SIG-M5 treated with dmso at 0.1 percent for 504 hours (cell line): ENCODE measurements around the gene ENOX2.

Experiments used
- DNase-seq: peaks from one replicate; lab custom pipeline; 2025; ENCODE audit not compliant: unreplicated experiment; lab: John Stamatoyannopoulos, UW

Gene ENOX2

GRCh38 chrX:130884627-130885026, 18.4 kb downstream of the ENOX2 start:
- DNase-seq = no peak

GRCh38 chrX:130879869-130880268, 23.1 kb downstream of the ENOX2 start:
- no peak for DNase-seq

- DNase-seq = no peak
These were observed 24.4 kb downstream of the ENOX2 start for GRCh38 chrX:130878350-130879341.

DNA sequence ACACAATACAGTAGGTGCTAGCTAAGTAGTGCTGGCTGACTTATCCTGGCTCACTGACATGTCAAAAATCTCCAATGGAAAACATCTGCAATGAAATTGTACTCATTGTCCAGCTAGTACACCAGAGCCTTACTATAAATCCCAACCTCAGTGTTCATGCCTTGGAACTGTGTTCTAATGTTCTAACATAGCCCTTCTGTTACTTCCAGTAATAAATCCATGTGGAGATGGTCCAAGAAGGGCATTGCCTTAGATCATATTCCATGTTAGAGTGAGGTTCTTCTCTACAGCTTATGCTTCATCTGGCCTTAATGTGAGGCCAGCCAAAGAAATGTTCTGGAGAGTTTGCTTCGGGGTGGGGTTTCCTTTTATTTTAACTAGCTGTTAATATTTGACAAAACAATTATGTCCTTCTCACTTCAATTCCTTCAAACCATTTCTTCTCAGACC, 25.1 kb downstream of the ENOX2 start:
- DNase-seq = no peak

DNA sequence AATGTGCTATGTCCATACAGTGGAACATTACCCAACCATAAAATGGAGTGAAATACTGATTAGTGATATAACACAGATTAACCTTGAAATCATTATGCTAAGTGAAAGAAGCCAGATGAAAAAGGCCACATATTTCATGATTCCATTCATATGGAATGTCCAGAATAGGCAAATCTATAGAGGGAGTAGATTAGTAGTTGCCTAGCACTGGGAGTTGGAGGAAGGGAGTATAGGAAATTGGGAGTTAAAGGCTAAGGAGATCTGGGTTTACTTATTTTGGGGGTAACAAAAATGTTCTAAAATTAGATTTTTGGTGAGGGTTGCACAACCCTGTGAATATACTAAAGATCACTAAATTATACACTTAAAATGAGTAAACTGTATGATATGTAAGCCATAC, 26.8 kb downstream of the ENOX2 start:
- DNase-seq = no peak

DNA sequence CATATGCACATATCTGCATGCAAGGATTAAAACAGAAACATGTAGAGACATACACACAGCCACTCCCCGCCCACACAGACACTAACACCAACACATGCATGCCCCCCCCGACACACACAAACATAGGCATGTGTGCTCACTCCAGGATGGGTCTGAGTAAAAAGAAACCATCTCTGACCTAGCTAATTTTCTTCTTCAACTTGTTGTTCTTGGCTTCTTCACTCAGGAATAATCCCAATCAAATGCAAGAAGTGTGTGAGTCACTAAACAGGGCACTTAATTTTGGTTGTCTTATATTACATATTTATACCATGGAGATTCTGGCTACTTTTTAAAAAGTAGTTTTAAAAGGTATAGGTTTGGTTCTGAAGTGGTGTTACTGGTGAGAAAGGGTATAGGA, 28.3 kb downstream of the ENOX2 start:
- no peak for DNase-seq

- no peak for DNase-seq
These were observed 33.8 kb downstream of the ENOX2 start for GRCh38 chrX:130869239-130869638.

DNA sequence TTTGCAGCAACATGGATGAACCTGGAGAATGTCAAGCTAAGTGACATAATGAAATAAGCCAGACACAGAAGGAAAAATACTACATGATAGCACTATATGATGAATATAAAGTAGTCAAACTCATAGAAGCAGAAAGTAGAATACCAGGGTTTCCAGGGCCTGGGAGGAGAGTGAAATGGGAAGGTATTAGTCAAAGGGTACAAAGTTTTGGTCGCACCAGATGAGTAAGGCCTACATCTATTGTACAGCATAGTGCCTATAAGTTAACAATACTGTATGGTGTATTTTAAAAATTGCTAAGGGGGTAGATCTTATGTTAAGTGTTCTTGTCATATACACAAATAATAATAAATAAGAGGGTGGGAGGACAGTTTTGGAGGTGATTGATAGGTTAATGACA, 41.5 kb downstream of the ENOX2 start:
- no peak for DNase-seq

- no peak for DNase-seq
These were observed 45.8 kb downstream of the ENOX2 start for GRCh38 chrX:130857207-130857606.

DNA sequence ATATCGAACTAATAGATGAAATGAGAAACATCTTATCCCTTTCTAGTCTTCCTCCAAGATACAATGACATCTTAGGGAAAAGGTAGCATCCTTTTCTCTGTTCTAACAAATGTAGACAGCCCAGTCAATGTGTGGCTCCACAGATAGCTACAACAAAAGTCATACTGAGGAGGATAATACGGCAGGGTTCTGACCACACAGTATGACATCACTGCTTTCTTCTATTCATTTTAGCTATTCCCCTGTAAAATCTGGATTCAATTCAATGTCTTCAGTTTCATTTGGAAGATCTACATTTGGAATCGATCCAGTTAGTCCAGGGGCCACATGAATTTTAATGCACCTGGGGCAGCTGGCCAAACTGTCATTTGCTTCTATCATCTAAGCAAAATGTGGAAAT, 51.4 kb downstream of the ENOX2 start:
- no peak for DNase-seq

- no peak for DNase-seq
These were observed 54.2 kb downstream of the ENOX2 start for GRCh38 chrX:130848763-130849162.

GRCh38 chrX:130846746-130847145, 56.3 kb downstream of the ENOX2 start:
- DNase-seq = no peak

GRCh38 chrX:130841776-130842175, 61.2 kb downstream of the ENOX2 start:
- DNase-seq = no peak

GRCh38 chrX:130840345-130840744, 62.7 kb downstream of the ENOX2 start:
- no peak for DNase-seq

DNA sequence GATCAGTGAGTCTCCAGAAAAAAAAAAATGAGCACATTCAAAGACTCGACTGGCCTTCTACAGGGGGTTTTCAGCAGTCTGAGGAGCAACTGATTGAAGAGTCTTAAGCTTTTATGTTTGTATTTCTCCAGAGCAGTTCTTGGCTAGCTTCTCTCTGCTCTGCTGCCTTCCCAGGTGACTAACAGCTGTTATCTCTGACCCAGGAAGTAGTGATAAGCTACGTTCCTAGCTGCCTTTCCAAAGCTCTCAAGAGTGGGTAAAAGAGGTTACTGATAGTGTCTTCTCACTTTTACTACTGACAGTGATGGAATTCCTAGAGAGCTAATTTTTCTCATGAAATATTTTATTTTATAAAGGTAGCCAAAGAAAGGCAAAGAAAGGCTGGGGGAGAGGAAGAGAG, 66.6 kb downstream of the ENOX2 start:
- no peak for DNase-seq

DNA sequence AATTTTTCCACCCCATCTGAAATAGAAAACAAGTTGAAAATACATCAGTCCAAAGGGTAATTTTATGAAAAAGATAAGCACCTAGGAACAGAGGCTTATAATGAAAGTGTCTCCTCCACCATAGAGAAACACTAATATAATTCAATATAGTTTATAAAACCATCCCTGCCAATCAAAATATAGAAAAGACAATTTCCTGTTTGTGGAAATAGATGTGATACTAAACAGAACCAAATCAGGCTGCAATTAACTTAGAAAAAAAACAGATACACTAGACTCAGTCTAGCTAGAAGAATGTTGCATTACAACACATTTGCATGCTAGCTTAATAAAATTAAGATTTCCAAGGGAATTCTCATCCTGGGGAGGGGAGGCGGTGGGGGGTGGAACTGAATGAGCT, 68.2 kb downstream of the ENOX2 start:
- no peak for DNase-seq

DNA sequence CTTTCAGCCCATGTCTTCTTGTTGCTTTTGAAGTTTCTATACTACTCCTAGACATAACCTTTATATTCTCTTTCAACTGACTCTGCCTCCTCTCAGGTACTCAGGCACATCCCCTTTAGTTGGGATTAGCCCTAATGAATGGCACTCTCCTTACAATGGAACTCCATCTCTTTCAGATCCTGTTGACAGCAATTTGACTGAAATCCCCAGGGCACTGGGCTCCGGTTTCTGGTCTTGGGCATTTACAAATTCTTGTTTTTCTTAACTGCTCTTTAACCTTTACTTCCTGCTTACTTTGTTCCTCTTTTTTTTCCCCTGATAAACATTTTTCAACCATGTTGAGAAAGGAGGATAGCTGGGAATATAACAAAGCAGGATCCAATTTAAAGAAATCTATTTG, 68.9 kb downstream of the ENOX2 start:
- peak; percentile 7 for DNase-seq

DNA sequence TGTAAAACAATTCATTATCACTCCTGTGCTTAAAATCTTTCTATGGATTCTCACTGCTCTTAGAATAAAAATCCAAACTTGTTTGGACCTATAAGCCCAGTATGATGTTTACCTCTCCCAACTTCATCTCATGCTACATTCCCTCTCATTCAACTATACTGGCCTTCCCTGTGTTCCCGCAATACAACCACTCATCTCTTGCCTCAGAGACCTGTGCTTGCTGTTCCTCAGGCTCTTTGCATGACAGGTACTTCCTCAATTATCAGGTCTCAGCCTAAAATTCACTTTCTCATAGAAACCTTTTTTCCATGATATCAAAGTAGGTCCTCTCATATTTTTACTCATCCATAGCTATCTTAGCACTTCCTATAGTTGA, 71.7 kb downstream of the ENOX2 start:
- no peak for DNase-seq

DNA sequence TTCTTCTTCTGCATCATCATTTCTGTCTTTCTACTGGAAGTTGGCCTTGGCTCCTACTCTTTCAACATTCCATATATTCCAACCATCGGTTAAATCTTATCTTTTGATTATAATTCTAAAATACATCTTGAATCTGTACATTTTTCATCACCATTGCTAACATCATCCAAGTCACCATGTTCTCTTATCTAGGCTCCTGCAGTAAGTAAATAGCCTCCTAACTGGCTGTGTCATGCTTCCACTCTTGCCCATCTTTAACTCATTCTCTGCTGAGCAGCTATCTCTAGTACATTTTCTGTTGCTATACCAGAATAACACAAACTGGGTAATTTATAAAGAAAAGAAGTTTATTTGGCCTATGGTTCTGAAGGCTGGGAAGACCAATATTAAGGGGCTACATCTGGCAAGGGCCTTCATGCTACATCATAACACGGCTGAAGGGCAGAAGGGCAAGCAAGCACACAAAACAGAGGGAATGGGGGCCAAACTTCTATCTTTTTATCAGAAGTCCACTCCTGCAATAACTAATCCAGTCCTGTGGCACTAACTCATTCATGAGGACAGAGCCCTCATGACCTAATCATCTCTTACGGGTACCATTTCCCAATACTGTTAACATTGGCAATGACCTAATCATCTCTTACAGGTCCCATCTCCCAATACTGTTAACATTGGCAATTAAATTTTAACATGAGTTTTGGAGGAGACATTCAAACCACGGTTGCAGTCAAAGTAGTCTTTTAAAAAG, 72.2 kb downstream of the ENOX2 start:
- DNase-seq = no peak

GRCh38 chrX:130829526-130830515, 73.2 kb downstream of the ENOX2 start:
- DNase-seq = no peak

DNA sequence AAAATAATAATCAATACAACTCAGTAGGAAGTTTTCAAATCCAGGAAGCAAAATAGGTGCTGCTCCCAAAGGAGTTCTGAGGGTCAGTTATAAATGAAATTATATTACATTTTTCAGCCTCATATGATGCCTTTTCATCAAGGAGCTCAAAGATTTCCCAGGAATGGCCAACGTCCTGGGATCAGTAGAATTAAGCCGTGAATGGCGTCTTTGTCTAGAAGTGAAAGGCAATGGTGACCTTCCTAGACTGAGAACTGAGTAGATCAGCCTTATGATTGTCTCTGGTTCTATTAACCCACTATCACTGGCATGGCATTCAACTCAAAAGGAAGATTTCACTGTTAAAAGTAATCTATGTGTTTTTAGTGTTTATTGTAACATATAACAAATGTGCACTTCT, 74.4 kb downstream of the ENOX2 start:
- DNase-seq = no peak
